H1 (cell line): Measurements from ENCODE around the gene ITPKB.

ENCODE experiments used
- CEBPB ChIP-seq: IDR thresholded peaks from 2 replicates; pipeline ENCODE4 v1.6.1; 2012; ENCODE audit warnings: low read depth, low read length
- EZH2 ChIP-seq: fragments of 200-600 bp; sonication (generic); IDR thresholded peaks from 2 replicates; pipeline ENCODE4 v1.7.1; 2012; ENCODE audit warnings: low read depth, mild to moderate bottlenecking, moderate library complexity, low read length, inconsistent platforms; ENCODE audit not compliant: severe bottlenecking
- GABPA ChIP-seq: IDR thresholded peaks from 2 replicates; pipeline ENCODE4 v1.6.1; 2011; ENCODE audit warnings: mild to moderate bottlenecking, low read length, moderate library complexity, borderline replicate concordance; ENCODE audit not compliant: insufficient read depth
- JUND ChIP-seq: IDR thresholded peaks from 2 replicates; pipeline ENCODE4 v1.6.1; 2011; ENCODE audit warnings: mild to moderate bottlenecking, improper control_type of control experiment, low read length
- POLR2A ChIP-seq, 2 experiments: IDR thresholded peaks; 1 replicate in 1 of 2; 2 replicates in 1 of 2; pipeline ENCODE4 v1.6.1; 2011; ENCODE audit warnings: low read depth in 2 of 2, low read length in 2 of 2, mild to moderate bottlenecking in 2 of 2; ENCODE audit errors: control extremely low read depth in 1 of 2
- POLR2AphosphoS5 ChIP-seq: IDR thresholded peaks from 2 replicates; pipeline ENCODE4 v1.6.1; 2011; ENCODE audit warnings: low read depth, low read length
- RXRA ChIP-seq: IDR thresholded peaks from 2 replicates; pipeline ENCODE4 v1.6.1; 2011; ENCODE audit warnings: low read depth, mild to moderate bottlenecking, low read length, moderate library complexity; ENCODE audit not compliant: insufficient read depth
- SP2 ChIP-seq: IDR thresholded peaks from 2 replicates; pipeline ENCODE4 v1.6.1; 2012; ENCODE audit warnings: mild to moderate bottlenecking, low read length, inconsistent platforms
- YY1 ChIP-seq: IDR thresholded peaks from 2 replicates; pipeline ENCODE4 v1.6.1; 2011; ENCODE audit warnings: low read depth, mild to moderate bottlenecking, low read length
- TF ChIP-seq, protein P1 (sequence below), 3 experiments: IDR thresholded peaks; 1 replicate in 2 of 3; 2 replicates in 1 of 3; pipeline versions ENCODE4 v1.5.1 to v1.6.1; 2011; ENCODE audit warnings: low read length in 3 of 3, mild to moderate bottlenecking in 3 of 3, inconsistent platforms in 2 of 3, low read depth in 1 of 3, moderate library complexity in 1 of 3; ENCODE audit not compliant: insufficient read depth in 1 of 3; ENCODE audit errors: control extremely low read depth in 1 of 3
- TF ChIP-seq, protein P2 (sequence below): IDR thresholded peaks from 2 replicates; pipeline ENCODE4 v1.6.1; 2011; ENCODE audit warnings: low read depth, mild to moderate bottlenecking, low read length; ENCODE audit not compliant: insufficient read depth
- TF ChIP-seq, protein P3 (sequence below): IDR thresholded peaks from 2 replicates; pipeline ENCODE4 v1.6.1; 2012; ENCODE audit warnings: inconsistent platforms

DNA sequence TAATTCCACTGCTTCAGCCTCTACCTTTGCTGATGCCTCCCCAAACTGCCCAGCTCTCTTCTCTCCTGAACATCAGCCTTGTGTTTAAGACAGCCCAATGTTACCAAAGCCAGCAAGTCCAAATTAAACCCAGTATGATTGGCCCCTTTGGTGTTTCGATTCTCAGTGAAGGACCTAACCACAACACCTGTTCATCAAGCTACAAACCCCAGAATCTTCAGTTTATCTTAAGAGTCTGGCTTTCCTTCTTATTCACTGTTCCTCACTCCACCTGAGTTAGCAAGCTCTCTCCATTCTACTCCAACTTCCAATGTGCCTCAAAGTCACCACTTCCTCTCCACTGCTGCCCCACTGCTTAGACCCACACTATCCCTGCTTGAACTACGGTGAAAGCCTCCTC is 25.5 kb upstream of the ITPKB start:
- TF ChIP-seq SP2, result no peak
- TF ChIP-seq RXRA, result no peak
- no peak for TF ChIP-seq POLR2A (IDR thresholded peaks at IDR 0.05; ENCODE audit: control extremely low read depth in 1 of 2, low read depth in 2 of 2, low read length in 2 of 2)
- TF ChIP-seq GABPA, result no peak
- TF ChIP-seq, protein P1, sequence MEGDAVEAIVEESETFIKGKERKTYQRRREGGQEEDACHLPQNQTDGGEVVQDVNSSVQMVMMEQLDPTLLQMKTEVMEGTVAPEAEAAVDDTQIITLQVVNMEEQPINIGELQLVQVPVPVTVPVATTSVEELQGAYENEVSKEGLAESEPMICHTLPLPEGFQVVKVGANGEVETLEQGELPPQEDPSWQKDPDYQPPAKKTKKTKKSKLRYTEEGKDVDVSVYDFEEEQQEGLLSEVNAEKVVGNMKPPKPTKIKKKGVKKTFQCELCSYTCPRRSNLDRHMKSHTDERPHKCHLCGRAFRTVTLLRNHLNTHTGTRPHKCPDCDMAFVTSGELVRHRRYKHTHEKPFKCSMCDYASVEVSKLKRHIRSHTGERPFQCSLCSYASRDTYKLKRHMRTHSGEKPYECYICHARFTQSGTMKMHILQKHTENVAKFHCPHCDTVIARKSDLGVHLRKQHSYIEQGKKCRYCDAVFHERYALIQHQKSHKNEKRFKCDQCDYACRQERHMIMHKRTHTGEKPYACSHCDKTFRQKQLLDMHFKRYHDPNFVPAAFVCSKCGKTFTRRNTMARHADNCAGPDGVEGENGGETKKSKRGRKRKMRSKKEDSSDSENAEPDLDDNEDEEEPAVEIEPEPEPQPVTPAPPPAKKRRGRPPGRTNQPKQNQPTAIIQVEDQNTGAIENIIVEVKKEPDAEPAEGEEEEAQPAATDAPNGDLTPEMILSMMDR (IDR thresholded peaks at IDR 0.05; ENCODE audit: control extremely low read depth in 1 of 3, insufficient read depth in 1 of 3, low read depth in 1 of 3, low read length in 3 of 3), result no peak
- TF ChIP-seq, protein P2, sequence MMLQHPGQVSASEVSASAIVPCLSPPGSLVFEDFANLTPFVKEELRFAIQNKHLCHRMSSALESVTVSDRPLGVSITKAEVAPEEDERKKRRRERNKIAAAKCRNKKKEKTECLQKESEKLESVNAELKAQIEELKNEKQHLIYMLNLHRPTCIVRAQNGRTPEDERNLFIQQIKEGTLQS, result no peak
- TF ChIP-seq JUND, result no peak
- TF ChIP-seq YY1, result no peak
- TF ChIP-seq POLR2AphosphoS5, result no peak
- no peak for TF ChIP-seq CEBPB
- no peak for TF ChIP-seq EZH2
- TF ChIP-seq, protein P3, sequence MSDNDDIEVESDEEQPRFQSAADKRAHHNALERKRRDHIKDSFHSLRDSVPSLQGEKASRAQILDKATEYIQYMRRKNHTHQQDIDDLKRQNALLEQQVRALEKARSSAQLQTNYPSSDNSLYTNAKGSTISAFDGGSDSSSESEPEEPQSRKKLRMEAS, result no peak
